ENCODE results near the gene PDZK1IP1. TPM values are rescaled to one million over a fixed set of nuclear protein-coding genes. Genes with fewer than 3 reads are reported as not detected.
A peak's percentile ranks its signal among the peaks of the same experiment; 100 is the strongest.

Gene PDZK1IP1
- total and polyA plus RNA-seq, 2 of the 13 experiments (the other 11 are each of a cell fraction or from before 2014, with no cell fraction given) = 0.24 to 1.6 TPM

DNA sequence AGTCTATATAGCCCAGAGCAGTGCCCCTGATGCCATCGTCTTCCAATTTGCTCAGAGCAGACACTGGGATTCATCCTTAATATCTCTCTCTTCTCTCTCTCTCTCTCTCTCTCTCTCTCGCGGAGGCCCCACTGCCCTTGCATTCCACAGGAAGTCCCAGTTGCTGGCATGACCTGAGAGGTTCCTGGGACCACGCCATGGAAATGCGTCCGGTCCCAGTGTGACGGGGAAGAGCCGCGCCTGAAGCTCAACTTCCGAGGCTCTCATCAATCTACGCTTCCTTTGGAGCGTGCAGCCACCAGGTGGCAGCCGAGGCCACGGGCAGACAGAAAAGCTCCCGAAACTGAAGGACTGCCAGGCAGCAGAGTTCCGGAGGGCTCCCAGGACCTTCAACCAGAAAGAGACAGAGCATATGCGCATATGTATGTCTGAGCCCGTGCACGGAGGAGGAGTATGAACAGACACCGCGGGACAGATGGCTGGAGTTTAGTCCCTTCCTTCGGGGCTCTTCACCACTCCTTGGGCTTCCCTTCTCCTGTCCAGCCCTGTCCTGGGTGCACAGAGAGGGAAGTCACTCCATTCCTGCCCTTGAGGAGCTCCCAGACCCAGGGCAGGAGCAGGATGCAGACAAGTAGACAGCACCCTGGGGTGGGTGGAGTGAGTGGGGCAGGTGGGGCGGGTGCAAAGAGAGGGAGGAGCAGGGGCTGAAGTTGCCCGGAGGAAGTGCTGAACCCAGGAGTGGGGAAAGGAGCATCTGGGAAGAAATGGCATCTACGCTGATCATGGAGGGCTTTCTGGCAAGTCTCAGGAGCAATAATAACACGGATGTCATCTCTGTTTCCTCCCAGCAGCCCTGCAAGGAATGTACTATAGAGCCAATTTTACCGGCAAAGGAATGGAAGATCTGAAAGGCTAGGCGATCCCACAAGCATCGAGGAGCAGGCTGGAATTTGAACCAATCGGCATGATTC is 10.5 kb downstream of the PDZK1IP1 start (continued):
- TF ChIP-seq, protein P1, sequence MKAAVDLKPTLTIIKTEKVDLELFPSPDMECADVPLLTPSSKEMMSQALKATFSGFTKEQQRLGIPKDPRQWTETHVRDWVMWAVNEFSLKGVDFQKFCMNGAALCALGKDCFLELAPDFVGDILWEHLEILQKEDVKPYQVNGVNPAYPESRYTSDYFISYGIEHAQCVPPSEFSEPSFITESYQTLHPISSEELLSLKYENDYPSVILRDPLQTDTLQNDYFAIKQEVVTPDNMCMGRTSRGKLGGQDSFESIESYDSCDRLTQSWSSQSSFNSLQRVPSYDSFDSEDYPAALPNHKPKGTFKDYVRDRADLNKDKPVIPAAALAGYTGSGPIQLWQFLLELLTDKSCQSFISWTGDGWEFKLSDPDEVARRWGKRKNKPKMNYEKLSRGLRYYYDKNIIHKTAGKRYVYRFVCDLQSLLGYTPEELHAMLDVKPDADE (CRISPR knock-in tag; IDR thresholded peaks at IDR 0.05) = no peak
- TF ChIP-seq ZNF101 (CRISPR knock-in tag; IDR thresholded peaks at IDR 0.05; ENCODE audit: borderline replicate concordance, low read depth) = no peak
- TF ChIP-seq, protein P2, sequence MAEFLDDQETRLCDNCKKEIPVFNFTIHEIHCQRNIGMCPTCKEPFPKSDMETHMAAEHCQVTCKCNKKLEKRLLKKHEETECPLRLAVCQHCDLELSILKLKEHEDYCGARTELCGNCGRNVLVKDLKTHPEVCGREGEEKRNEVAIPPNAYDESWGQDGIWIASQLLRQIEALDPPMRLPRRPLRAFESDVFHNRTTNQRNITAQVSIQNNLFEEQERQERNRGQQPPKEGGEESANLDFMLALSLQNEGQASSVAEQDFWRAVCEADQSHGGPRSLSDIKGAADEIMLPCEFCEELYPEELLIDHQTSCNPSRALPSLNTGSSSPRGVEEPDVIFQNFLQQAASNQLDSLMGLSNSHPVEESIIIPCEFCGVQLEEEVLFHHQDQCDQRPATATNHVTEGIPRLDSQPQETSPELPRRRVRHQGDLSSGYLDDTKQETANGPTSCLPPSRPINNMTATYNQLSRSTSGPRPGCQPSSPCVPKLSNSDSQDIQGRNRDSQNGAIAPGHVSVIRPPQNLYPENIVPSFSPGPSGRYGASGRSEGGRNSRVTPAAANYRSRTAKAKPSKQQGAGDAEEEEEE (CRISPR knock-in tag; IDR thresholded peaks at IDR 0.05; ENCODE audit: borderline replicate concordance) = no peak
- no peak for TF ChIP-seq MBNL3 (CRISPR knock-in tag; conservative IDR thresholded peaks at IDR 0.05)
- 0 out of 2 replicates have a peak, but pooled peaks have one; percentile 70 for TF ChIP-seq ZNF225 (CRISPR knock-in tag; IDR thresholded peaks at IDR 0.05)
- TF ChIP-seq XRCC5 (optimal IDR thresholded peaks at IDR 0.05; ENCODE audit: low read length) = peak; percentile 49
- TF ChIP-seq ZNF644 (CRISPR knock-in tag; IDR thresholded peaks at IDR 0.05; ENCODE audit: low read depth) = no peak
- peak; percentile 63; the same call in 1 of the 2 replicates for TF ChIP-seq ZNF501 (CRISPR knock-in tag; IDR thresholded peaks at IDR 0.05)
- no peak for TF ChIP-seq RFX1 (IDR thresholded peaks at IDR 0.05)
- TF ChIP-seq SIN3B (IDR thresholded peaks at IDR 0.05; ENCODE audit: low read length) = peak; percentile 87
- TF ChIP-seq, protein P3, sequence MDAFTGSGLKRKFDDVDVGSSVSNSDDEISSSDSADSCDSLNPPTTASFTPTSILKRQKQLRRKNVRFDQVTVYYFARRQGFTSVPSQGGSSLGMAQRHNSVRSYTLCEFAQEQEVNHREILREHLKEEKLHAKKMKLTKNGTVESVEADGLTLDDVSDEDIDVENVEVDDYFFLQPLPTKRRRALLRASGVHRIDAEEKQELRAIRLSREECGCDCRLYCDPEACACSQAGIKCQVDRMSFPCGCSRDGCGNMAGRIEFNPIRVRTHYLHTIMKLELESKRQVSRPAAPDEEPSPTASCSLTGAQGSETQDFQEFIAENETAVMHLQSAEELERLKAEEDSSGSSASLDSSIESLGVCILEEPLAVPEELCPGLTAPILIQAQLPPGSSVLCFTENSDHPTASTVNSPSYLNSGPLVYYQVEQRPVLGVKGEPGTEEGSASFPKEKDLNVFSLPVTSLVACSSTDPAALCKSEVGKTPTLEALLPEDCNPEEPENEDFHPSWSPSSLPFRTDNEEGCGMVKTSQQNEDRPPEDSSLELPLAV (CRISPR knock-in tag; conservative IDR thresholded peaks at IDR 0.05; ENCODE audit: low read depth) = no peak
- no peak for TF ChIP-seq SRSF4 (IDR thresholded peaks at IDR 0.05; ENCODE audit: low read depth, low read length, poor library complexity, severe bottlenecking)
- peak; percentile 25; the same call in 1 of the 2 replicates for TF ChIP-seq FOSL2 (CRISPR knock-in tag; IDR thresholded peaks at IDR 0.05)
- no peak for TF ChIP-seq SP140L (CRISPR knock-in tag; IDR thresholded peaks at IDR 0.05; ENCODE audit: borderline replicate concordance)
- no peak for TF ChIP-seq ZNF382 (CRISPR knock-in tag; IDR thresholded peaks at IDR 0.05; ENCODE audit: borderline replicate concordance)
- no peak for TF ChIP-seq ZNF569 (CRISPR knock-in tag; IDR thresholded peaks at IDR 0.05; ENCODE audit: borderline replicate concordance)
- no peak for TF ChIP-seq NR2F6 (IDR thresholded peaks at IDR 0.05)
- TF ChIP-seq NR2F6 (CRISPR knock-in tag; IDR thresholded peaks at IDR 0.05) = peak; percentile 75
- no peak for TF ChIP-seq SMARCE1 (IDR thresholded peaks at IDR 0.05; ENCODE audit: borderline replicate concordance)
- TF ChIP-seq, protein P4, sequence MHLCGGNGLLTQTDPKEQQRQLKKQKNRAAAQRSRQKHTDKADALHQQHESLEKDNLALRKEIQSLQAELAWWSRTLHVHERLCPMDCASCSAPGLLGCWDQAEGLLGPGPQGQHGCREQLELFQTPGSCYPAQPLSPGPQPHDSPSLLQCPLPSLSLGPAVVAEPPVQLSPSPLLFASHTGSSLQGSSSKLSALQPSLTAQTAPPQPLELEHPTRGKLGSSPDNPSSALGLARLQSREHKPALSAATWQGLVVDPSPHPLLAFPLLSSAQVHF (CRISPR knock-in tag; IDR thresholded peaks at IDR 0.05) = no peak
- TF ChIP-seq, protein P5, sequence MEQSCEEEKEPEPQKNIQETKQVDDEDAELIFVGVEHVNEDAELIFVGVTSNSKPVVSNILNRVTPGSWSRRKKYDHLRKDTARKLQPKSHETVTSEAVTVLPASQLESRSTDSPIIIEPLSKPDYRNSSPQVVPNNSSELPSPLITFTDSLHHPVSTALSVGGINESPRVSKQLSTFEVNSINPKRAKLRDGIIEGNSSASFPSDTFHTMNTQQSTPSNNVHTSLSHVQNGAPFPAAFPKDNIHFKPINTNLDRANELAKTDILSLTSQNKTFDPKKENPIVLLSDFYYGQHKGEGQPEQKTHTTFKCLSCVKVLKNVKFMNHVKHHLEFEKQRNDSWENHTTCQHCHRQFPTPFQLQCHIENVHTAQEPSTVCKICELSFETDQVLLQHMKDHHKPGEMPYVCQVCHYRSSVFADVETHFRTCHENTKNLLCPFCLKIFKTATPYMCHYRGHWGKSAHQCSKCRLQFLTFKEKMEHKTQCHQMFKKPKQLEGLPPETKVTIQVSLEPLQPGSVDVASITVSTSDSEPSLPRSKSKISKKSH (CRISPR knock-in tag; IDR thresholded peaks at IDR 0.05; ENCODE audit: borderline replicate concordance) = no peak
- no peak for TF ChIP-seq ZNF766 (CRISPR knock-in tag; IDR thresholded peaks at IDR 0.05; ENCODE audit: borderline replicate concordance)
- TF ChIP-seq ZNF383 (CRISPR knock-in tag; IDR thresholded peaks at IDR 0.05; ENCODE audit: borderline replicate concordance) = no peak

All from HepG2 (cell line).